Measurements from ENCODE around the gene GRID2.

Gene GRID2

DNA sequence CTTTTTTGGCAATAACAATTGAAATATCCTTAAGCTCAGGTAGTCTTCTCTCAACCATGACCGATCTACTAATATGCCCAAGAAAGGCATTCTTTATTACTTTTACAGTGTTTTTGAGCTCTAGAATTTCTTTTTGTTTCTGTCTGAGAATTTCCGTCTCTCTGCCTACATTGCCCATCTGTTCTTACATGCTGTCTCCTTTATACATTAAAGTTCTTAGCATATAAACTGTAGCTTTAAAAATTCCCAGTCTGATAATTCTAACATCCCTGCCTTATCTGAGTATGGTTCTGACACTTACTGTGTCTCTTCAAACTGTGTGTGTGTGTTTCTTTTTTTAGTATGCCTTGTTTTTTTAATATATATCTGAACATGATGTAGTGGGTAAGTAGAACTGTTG is 658.1 kb downstream of the GRID2 start:
- Histone ChIP-seq H3K27me3 (ENCODE audit: insufficient read depth, low read length) (no peaks in the 10 kb centered on the region), H3K9me3 (ENCODE audit: insufficient read depth, low read depth, low read length) (no peaks in the 10 kb centered on the region), H3K27ac (ENCODE audit: low read depth, low read length) (no peak overlapping the region), H3K9ac (ENCODE audit: low read depth, low read length) (no peak overlapping the region), H3K4me1 (ENCODE audit: insufficient read depth, low read length) (no peaks in the 10 kb centered on the region), H3K4me3 (ENCODE audit: low read length) (no peak overlapping the region), H3K36me3 (ENCODE audit: insufficient read depth, low read length) (no peaks in the 10 kb centered on the region)
- WGBS, result 100% methylated on average over 2 of the region's 2 CpGs

GRCh38 chr4:92962831-92963230 is 659.1 kb downstream of the GRID2 start:
- Histone ChIP-seq H3K4me3 (ENCODE audit: low read length) (no peak overlapping the region), H3K36me3 (ENCODE audit: insufficient read depth, low read length) (no peaks in the 10 kb centered on the region), H3K9me3 (ENCODE audit: insufficient read depth, low read depth, low read length) (no peaks in the 10 kb centered on the region), H3K9ac (ENCODE audit: low read depth, low read length) (no peak overlapping the region), H3K27me3 (ENCODE audit: insufficient read depth, low read length) (no peaks in the 10 kb centered on the region), H3K4me1 (ENCODE audit: insufficient read depth, low read length) (no peaks in the 10 kb centered on the region), H3K27ac (ENCODE audit: low read depth, low read length) (no peak overlapping the region)
- WGBS, result over 99% methylated on average over 2 of the region's 2 CpGs

DNA sequence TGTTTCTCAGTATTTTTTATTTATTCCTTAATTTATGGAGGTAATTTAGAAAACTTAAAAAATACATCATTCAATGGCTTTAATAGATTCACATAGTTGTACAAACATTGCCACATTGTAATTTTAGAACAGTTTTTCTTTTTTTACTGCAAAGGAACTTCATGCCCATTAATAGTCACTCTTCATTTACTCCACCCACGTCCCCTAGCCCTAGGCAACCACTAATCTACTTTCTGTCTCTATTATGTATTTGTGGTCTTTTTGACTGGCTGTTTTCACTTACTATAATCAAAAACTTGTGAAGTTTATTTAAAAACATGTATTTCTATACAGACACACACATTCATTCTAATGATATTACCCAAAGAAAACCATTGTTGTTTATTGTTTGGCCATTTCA is 664.8 kb downstream of the GRID2 start:
- Histone ChIP-seq H3K27ac (ENCODE audit: low read depth, low read length) (no peak overlapping the region), H3K4me3 (ENCODE audit: low read length) (no peak overlapping the region), H3K36me3 (ENCODE audit: insufficient read depth, low read length) (no peaks in the 10 kb centered on the region), H3K9ac (ENCODE audit: low read depth, low read length) (no peak overlapping the region), H3K27me3 (ENCODE audit: insufficient read depth, low read length) (no peaks in the 10 kb centered on the region), H3K9me3 (ENCODE audit: insufficient read depth, low read depth, low read length) (no peaks in the 10 kb centered on the region), H3K4me1 (ENCODE audit: insufficient read depth, low read length) (no peaks in the 10 kb centered on the region)
- WGBS, result no CpG with 5 or more reads among the region's 1 CpG

DNA sequence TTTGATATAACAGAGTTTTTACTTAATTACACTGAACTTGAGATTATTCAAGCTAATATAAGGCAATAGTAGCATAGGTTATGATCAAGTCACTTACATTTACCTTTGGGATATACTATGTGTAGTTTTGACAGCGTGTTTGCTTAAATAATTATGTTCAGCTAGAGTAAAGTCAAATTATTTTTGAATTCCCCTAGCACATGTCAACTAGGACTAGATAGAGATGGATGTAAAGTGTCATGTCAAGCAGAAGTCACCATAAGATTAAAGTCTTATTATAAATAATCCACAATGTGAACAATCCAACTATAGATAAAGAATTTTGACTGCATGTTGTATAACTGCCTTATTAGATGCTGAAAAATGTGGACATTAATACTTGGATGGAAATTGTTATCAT is 665.2 kb downstream of the GRID2 start:
- no peak overlapping the region for H3K4me3 ChIP-seq (ENCODE audit: low read length)
- H3K36me3 ChIP-seq (ENCODE audit: insufficient read depth, low read length), result no peaks in the 10 kb centered on the region
- WGBS, result 71% methylated on average over 1 of the region's 1 CpG
- H3K4me1 ChIP-seq (ENCODE audit: insufficient read depth, low read length), result no peaks in the 10 kb centered on the region
- H3K27me3 ChIP-seq (ENCODE audit: insufficient read depth, low read length), result no peaks in the 10 kb centered on the region
- no peak overlapping the region for H3K27ac ChIP-seq (ENCODE audit: low read depth, low read length)
- no peaks in the 10 kb centered on the region for H3K9me3 ChIP-seq (ENCODE audit: insufficient read depth, low read depth, low read length)
- no peak overlapping the region for H3K9ac ChIP-seq (ENCODE audit: low read depth, low read length)

GRCh38 chr4:92969650-92970379 is 666.0 kb downstream of the GRID2 start:
- H3K4me1 ChIP-seq (ENCODE audit: insufficient read depth, low read length), result no peaks in the 10 kb centered on the region
- no peaks in the 10 kb centered on the region for H3K36me3 ChIP-seq (ENCODE audit: insufficient read depth, low read length)
- H3K27ac ChIP-seq (ENCODE audit: low read depth, low read length), result no peak overlapping the region
- no peak overlapping the region for H3K9ac ChIP-seq (ENCODE audit: low read depth, low read length)
- H3K9me3 ChIP-seq (ENCODE audit: insufficient read depth, low read depth, low read length), result no peaks in the 10 kb centered on the region
- no peaks in the 10 kb centered on the region for H3K27me3 ChIP-seq (ENCODE audit: insufficient read depth, low read length)
- no peak overlapping the region for H3K4me3 ChIP-seq (ENCODE audit: low read length)
- 100% methylated on average over 2 of the region's 4 CpGs for WGBS

DNA sequence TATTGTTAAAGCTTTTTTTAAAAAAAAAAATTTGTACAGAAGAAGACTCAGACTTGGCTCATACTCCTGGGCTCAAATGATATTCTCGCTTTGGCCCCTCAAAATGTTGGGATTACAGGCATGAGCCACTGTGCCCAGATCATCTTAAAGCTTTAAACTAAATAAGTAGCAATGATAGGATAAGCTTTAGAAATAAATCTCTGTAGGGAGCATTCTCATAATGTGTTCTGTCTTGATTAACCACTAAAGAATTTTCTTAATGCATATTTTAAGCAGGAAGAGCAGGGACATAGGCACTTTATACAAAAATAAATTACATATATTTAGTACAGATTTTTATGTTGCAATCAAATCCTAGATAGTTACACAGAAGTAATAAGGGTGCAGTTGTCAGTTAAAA is 667.2 kb downstream of the GRID2 start:
- no peaks in the 10 kb centered on the region for H3K4me1 ChIP-seq (ENCODE audit: insufficient read depth, low read length)
- H3K36me3 ChIP-seq (ENCODE audit: insufficient read depth, low read length), result no peaks in the 10 kb centered on the region
- H3K27ac ChIP-seq (ENCODE audit: low read depth, low read length), result no peak overlapping the region
- WGBS, result 95% methylated on average over 1 of the region's 1 CpG
- no peaks in the 10 kb centered on the region for H3K9me3 ChIP-seq (ENCODE audit: insufficient read depth, low read depth, low read length)
- H3K9ac ChIP-seq (ENCODE audit: low read depth, low read length), result no peak overlapping the region
- H3K4me3 ChIP-seq (ENCODE audit: low read length), result no peak overlapping the region
- no peaks in the 10 kb centered on the region for H3K27me3 ChIP-seq (ENCODE audit: insufficient read depth, low read length)

DNA sequence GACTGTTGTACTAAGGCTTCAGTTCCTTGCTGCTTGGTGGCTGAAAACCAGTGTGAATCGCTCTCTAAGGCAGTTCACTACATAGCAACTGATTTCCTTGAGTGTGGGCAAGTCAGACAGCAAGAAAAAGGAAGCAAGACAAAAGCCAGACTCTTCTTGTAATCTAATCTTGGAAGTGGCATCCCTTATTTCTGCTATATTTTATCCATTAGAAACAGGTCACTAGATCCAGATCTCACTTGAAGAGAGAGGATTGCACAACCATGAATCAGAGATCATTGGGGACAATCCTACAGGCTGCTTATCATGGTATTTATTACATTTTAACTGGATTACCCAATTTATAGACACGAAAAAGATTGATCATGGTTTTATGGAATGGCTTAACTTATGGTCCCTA is 684.5 kb downstream of the GRID2 start:
- Histone ChIP-seq H3K4me1 (ENCODE audit: insufficient read depth, low read length) (no peaks in the 10 kb centered on the region), H3K36me3 (ENCODE audit: insufficient read depth, low read length) (no peaks in the 10 kb centered on the region), H3K9ac (ENCODE audit: low read depth, low read length) (no peak overlapping the region), H3K4me3 (ENCODE audit: low read length) (no peak overlapping the region), H3K9me3 (ENCODE audit: insufficient read depth, low read depth, low read length) (no peaks in the 10 kb centered on the region), H3K27me3 (ENCODE audit: insufficient read depth, low read length) (no peaks in the 10 kb centered on the region), H3K27ac (ENCODE audit: low read depth, low read length) (no peak overlapping the region)
- 97% methylated on average over 1 of the region's 2 CpGs for WGBS

GRCh38 chr4:92992758-92993157 is 689.0 kb downstream of the GRID2 start:
- Histone ChIP-seq H3K27ac (ENCODE audit: low read depth, low read length) (no peak overlapping the region), H3K36me3 (ENCODE audit: insufficient read depth, low read length) (no peaks in the 10 kb centered on the region), H3K9ac (ENCODE audit: low read depth, low read length) (no peak overlapping the region), H3K4me3 (ENCODE audit: low read length) (no peak overlapping the region), H3K9me3 (ENCODE audit: insufficient read depth, low read depth, low read length) (no peaks in the 10 kb centered on the region), H3K4me1 (ENCODE audit: insufficient read depth, low read length) (no peaks in the 10 kb centered on the region), H3K27me3 (ENCODE audit: insufficient read depth, low read length) (no peaks in the 10 kb centered on the region)
- 96% methylated on average over 4 of the region's 4 CpGs for WGBS

- Histone ChIP-seq H3K9ac (ENCODE audit: low read depth, low read length) (no peak overlapping the region), H3K4me3 (ENCODE audit: low read length) (no peak overlapping the region), H3K4me1 (ENCODE audit: insufficient read depth, low read length) (no peaks in the 10 kb centered on the region), H3K9me3 (ENCODE audit: insufficient read depth, low read depth, low read length) (no peaks in the 10 kb centered on the region), H3K27ac (ENCODE audit: low read depth, low read length) (no peak overlapping the region), H3K27me3 (ENCODE audit: insufficient read depth, low read length) (no peaks in the 10 kb centered on the region), H3K36me3 (ENCODE audit: insufficient read depth, low read length) (no peaks in the 10 kb centered on the region)
- 96% methylated on average over 2 of the region's 2 CpGs for WGBS
These were observed 691.0 kb downstream of the GRID2 start for GRCh38 chr4:92994727-92995126.

DNA sequence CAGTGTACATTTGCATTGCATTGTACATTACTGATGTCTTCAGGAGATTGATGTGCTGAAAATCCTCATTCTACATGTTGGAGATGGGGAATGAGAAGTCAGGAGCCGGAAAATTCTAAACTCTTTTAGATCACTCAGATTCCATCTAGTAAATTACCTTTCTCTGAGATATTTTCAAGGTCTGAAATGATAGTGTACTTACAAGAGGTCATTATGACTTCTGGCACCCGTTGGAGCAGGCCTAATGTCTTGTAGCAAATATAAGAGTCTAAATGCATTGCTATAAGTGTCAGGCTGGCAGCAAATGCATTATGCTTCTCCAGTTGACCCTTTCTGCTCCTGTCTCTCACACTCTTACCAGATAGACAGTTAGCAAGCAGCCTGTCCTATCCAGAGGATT is 692.8 kb downstream of the GRID2 start:
- no peaks in the 10 kb centered on the region for H3K27me3 ChIP-seq (ENCODE audit: insufficient read depth, low read length)
- no peaks in the 10 kb centered on the region for H3K4me1 ChIP-seq (ENCODE audit: insufficient read depth, low read length)
- no peaks in the 10 kb centered on the region for H3K36me3 ChIP-seq (ENCODE audit: insufficient read depth, low read length)
- no peak overlapping the region for H3K27ac ChIP-seq (ENCODE audit: low read depth, low read length)
- H3K9ac ChIP-seq (ENCODE audit: low read depth, low read length), result no peak overlapping the region
- no peak overlapping the region for H3K4me3 ChIP-seq (ENCODE audit: low read length)
- no peaks in the 10 kb centered on the region for H3K9me3 ChIP-seq (ENCODE audit: insufficient read depth, low read depth, low read length)
- WGBS, result 93% methylated on average over 2 of the region's 2 CpGs

DNA sequence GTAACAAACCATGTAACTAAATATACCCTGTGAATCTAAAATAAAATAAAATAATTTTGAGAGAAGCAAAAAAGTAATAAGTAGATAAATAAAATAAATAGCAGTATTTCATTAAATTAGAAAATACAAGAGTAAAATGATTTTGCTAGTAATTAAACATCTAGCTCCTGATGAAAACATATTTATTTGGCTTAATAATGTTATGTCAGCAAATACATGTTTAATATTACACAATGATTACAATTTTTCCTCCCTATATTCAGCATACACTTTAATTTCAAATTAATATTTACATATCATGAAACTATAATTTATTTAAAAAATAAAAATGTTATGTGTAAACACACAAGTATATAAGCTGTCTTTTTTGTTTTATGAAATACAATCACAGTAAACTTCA is 697.1 kb downstream of the GRID2 start:
- Histone ChIP-seq H3K36me3 (ENCODE audit: insufficient read depth, low read length) (no peaks in the 10 kb centered on the region), H3K27ac (ENCODE audit: low read depth, low read length) (no peak overlapping the region), H3K4me3 (ENCODE audit: low read length) (no peak overlapping the region), H3K9me3 (ENCODE audit: insufficient read depth, low read depth, low read length) (no peaks in the 10 kb centered on the region), H3K9ac (ENCODE audit: low read depth, low read length) (no peak overlapping the region), H3K4me1 (ENCODE audit: insufficient read depth, low read length) (no peaks in the 10 kb centered on the region), H3K27me3 (ENCODE audit: insufficient read depth, low read length) (no peaks in the 10 kb centered on the region)

DNA sequence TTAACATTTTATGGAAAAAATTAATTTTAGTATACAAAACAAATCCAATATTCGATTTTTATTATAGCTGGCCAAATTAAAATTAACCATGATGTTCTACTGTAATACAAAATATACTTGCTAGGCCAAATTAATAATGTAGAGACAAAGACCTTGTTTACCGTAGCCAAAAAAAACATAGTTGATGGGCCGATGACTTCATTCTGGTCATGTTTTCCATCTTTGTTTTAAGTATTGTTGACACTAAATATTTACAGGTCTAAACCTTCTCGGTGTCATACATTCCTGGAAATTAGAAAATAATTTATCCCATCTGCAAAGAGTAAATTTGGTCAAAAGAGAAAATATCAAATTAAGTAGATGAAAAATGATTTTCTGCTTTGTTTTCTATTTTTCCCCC is 698.5 kb downstream of the GRID2 start:
- H3K4me3 ChIP-seq (ENCODE audit: low read length), result no peak overlapping the region
- no peaks in the 10 kb centered on the region for H3K36me3 ChIP-seq (ENCODE audit: insufficient read depth, low read length)
- no peak overlapping the region for H3K9ac ChIP-seq (ENCODE audit: low read depth, low read length)
- H3K27ac ChIP-seq (ENCODE audit: low read depth, low read length), result no peak overlapping the region
- WGBS, result 94% methylated on average over 2 of the region's 4 CpGs
- no peaks in the 10 kb centered on the region for H3K27me3 ChIP-seq (ENCODE audit: insufficient read depth, low read length)
- H3K9me3 ChIP-seq (ENCODE audit: insufficient read depth, low read depth, low read length), result no peaks in the 10 kb centered on the region
- no peaks in the 10 kb centered on the region for H3K4me1 ChIP-seq (ENCODE audit: insufficient read depth, low read length)
